Measurements from ENCODE around the gene CDK18.

CDK18 gene

GRCh38 chr1:205545001-205545919 lies 40.8 kb downstream of the CDK18 start:
- Histone ChIP-seq H3K36me3 (ENCODE audit: control insufficient read depth in 2 of 2, insufficient read depth in 1 of 2, low read length in 2 of 2) (no peaks in the 10 kb centered on the region), H3K27ac (ENCODE audit: extremely low read depth, low read depth, low read length) (no peak overlapping the region), H3K4me1 (ENCODE audit: control insufficient read depth, insufficient read depth, low read length) (peaks cover 3% of the 10 kb centered on the region; the same call in 1 of the 2 replicates), H3K9me3 (ENCODE audit: control insufficient read depth, insufficient read depth, low read depth, low read length) (no peaks in the 10 kb centered on the region), H3K4me3 (ENCODE audit: low read depth, low read length) (no peak overlapping the region)
- POLR2A ChIA-PET, result no interaction called here
- CTCF ChIA-PET, result interaction anchor here (0.6 kb wide), 2 partner anchors 42 to 45 kb away, joined by 3 read pairs; no protein-coding TSS in a partner anchor
- TF ChIP-seq FEZF1 (tag by site-specific recombination; IDR thresholded peaks at IDR 0.05) (peak; percentile 33; the same call in 1 of the 2 replicates), ZNF549 (tag by site-specific recombination; IDR thresholded peaks at IDR 0.05) (no peak), KLF1 (tag by site-specific recombination; IDR thresholded peaks at IDR 0.05) (peak; percentile 100), HIC1 (tag by site-specific recombination; IDR thresholded peaks at IDR 0.05) (no peak), ZNF23 (tag by site-specific recombination; IDR thresholded peaks at IDR 0.05; ENCODE audit: borderline replicate concordance) (no peak), OSR2 (tag by site-specific recombination; IDR thresholded peaks at IDR 0.05) (no peak), RBAK (tag by site-specific recombination; IDR thresholded peaks at IDR 0.05) (no peak), ZNF398 (tag by site-specific recombination; IDR thresholded peaks at IDR 0.05) (no peak), TSHZ1 (tag by site-specific recombination; IDR thresholded peaks at IDR 0.05; ENCODE audit: borderline replicate concordance) (no peak), ZNF24 (tag by site-specific recombination; IDR thresholded peaks at IDR 0.05) (no peak), ZNF366 (tag by site-specific recombination; conservative IDR thresholded peaks at IDR 0.05) (no peak), KLF10 (tag by site-specific recombination; IDR thresholded peaks at IDR 0.05) (no peak), ELK4 (IDR thresholded peaks at IDR 0.05; ENCODE audit: borderline replicate concordance, low read depth, low read length) (no peak), ZNF19 (tag by site-specific recombination; IDR thresholded peaks at IDR 0.05; ENCODE audit: low read depth) (no peak), ZNF324 (tag by site-specific recombination; IDR thresholded peaks at IDR 0.05) (no peak), KLF17 (tag by site-specific recombination; IDR thresholded peaks at IDR 0.05) (no peak), ATF2 (tag by site-specific recombination; IDR thresholded peaks at IDR 0.05; ENCODE audit: low read depth) (0 out of 2 replicates have a peak, but pooled peaks have one; percentile 40), ZNF692 (tag by site-specific recombination; IDR thresholded peaks at IDR 0.05) (no peak), ZNF704 (tag by site-specific recombination; IDR thresholded peaks at IDR 0.05) (no peak), ZNF488 (tag by site-specific recombination; IDR thresholded peaks at IDR 0.05) (no peak)

Measured in HEK293 (cell line).